ENCODE measurements around the gene MEIS2.

The MEIS2 gene

GRCh38 chr15:37112971-37113670 is 12.8 kb upstream of the MEIS2 start:
- no peak for DNase-seq (ENCODE audit: low spot score)

GRCh38 chr15:37112171-37112570 is 11.8 kb upstream of the MEIS2 start:
- DNase-seq (ENCODE audit: low spot score) = no peak

- DNase-seq (ENCODE audit: low spot score) = no peak
Observed at GRCh38 chr15:37111427-37111717, 11.0 kb upstream of the MEIS2 start.

GRCh38 chr15:37109872-37110572 is 9.7 kb upstream of the MEIS2 start:
- DNase-seq (ENCODE audit: low spot score) = peak; percentile 62

- DNase-seq (ENCODE audit: low spot score) = no peak
Observed at GRCh38 chr15:37109168-37109871, 9.0 kb upstream of the MEIS2 start.

- DNase-seq (ENCODE audit: low spot score) = no peak
Observed at GRCh38 chr15:37108381-37109167, 8.2 kb upstream of the MEIS2 start.

GRCh38 chr15:37107744-37108380 is 7.5 kb upstream of the MEIS2 start:
- DNase-seq (ENCODE audit: low spot score) = no peak

- DNase-seq (ENCODE audit: low spot score) = no peak
Observed at GRCh38 chr15:37107071-37107743, 6.9 kb upstream of the MEIS2 start.

GRCh38 chr15:37106490-37107001 is 6.2 kb upstream of the MEIS2 start:
- peak; percentile 64 for DNase-seq (ENCODE audit: low spot score)

GRCh38 chr15:37105889-37106288 is 5.5 kb upstream of the MEIS2 start:
- DNase-seq (ENCODE audit: low spot score) = no peak

GRCh38 chr15:37105029-37105428 is 4.7 kb upstream of the MEIS2 start:
- DNase-seq (ENCODE audit: low spot score) = no peak

- peak; percentile 44 for DNase-seq (ENCODE audit: low spot score)
Observed at GRCh38 chr15:37104424-37104981, 4.2 kb upstream of the MEIS2 start.

GRCh38 chr15:37103475-37104423 is 3.4 kb upstream of the MEIS2 start:
- no peak for DNase-seq (ENCODE audit: low spot score)

- DNase-seq (ENCODE audit: low spot score) = no peak
Observed at GRCh38 chr15:37103163-37103435, 2.8 kb upstream of the MEIS2 start.

GRCh38 chr15:37102305-37103162 is 2.2 kb upstream of the MEIS2 start:
- DNase-seq (ENCODE audit: low spot score) = peak; percentile 57

GRCh38 chr15:37101980-37102304 is 1.6 kb upstream of the MEIS2 start:
- peak; percentile 56 for DNase-seq (ENCODE audit: low spot score)

GRCh38 chr15:37100966-37101215 is 542 bp upstream of the MEIS2 start:
- no peak for DNase-seq (ENCODE audit: low spot score)

GRCh38 chr15:37099319-37100108 is 835 bp downstream of the MEIS2 start:
- peak; percentile 69 for DNase-seq (ENCODE audit: low spot score)

Measured in cerebellar cortex (tissue), 1 donor.